HepG2 (cell line): ENCODE data around the gene USP27X. TPM values are rescaled to one million over a fixed set of nuclear protein-coding genes. Genes with fewer than 3 reads are reported as not detected.

Source experiments
- ASH2L ChIP-seq: fragments of 300-600, 200-600 bp; sonication (generic); IDR thresholded peaks from 2 replicates; pipeline ENCODE4 v1.7.0; 2017; ENCODE audit warnings: low read depth, mild to moderate bottlenecking, moderate library complexity, mixed read lengths, low read length; ENCODE audit not compliant: insufficient read length
- MYC ChIP-seq: sonication (generic); formaldehyde crosslinking; IDR thresholded peaks from 2 replicates; pipeline ENCODE4 v1.9.0; 2021; ENCODE audit warnings: missing genetic modification reagents, borderline replicate concordance
- MYNN ChIP-seq: sonication (generic); formaldehyde crosslinking; IDR thresholded peaks from 2 replicates; pipeline ENCODE4 v1.4.0; 2020; ENCODE audit warnings: mild to moderate bottlenecking, low read depth, missing genetic modification reagents
- REPIN1 ChIP-seq: sonication (generic); formaldehyde crosslinking; IDR thresholded peaks from 2 replicates; pipeline ENCODE4 v1.8.0; 2022; ENCODE audit warnings: missing genetic modification reagents, low read depth, mild to moderate bottlenecking, borderline replicate concordance
- RFXANK ChIP-seq: IDR thresholded peaks from 2 replicates; pipeline ENCODE4 v1.6.1; 2016
- SAFB2 ChIP-seq: sonication (generic); formaldehyde crosslinking; IDR thresholded peaks from 2 replicates; pipeline ENCODE4 v1.5.1; 2020; ENCODE audit warnings: missing genetic modification reagents, low read depth, mild to moderate bottlenecking, borderline replicate concordance
- SMC3 ChIP-seq: IDR thresholded peaks from 2 replicates; pipeline ENCODE4 v1.6.1; 2011; ENCODE audit warnings: low read length, improper control_type of control experiment
- ZNF121 ChIP-seq: sonication (generic); formaldehyde crosslinking; IDR thresholded peaks from 2 replicates; pipeline ENCODE4 v1.5.0; 2020; ENCODE audit warnings: mild to moderate bottlenecking, missing genetic modification reagents
- ZNF331 ChIP-seq: sonication (generic); formaldehyde crosslinking; IDR thresholded peaks from 2 replicates; pipeline ENCODE4 v1.4.0; 2020; ENCODE audit warnings: missing genetic modification reagents
- ZNF350 ChIP-seq: sonication (generic); formaldehyde crosslinking; IDR thresholded peaks from 2 replicates; pipeline ENCODE4 v1.4.0; 2020; ENCODE audit warnings: mild to moderate bottlenecking, low read depth, missing genetic modification reagents, borderline replicate concordance
- ZNF629 ChIP-seq: sonication (generic); formaldehyde crosslinking; conservative IDR thresholded peaks from 2 replicates; pipeline ENCODE4 v1.5.0; 2020; ENCODE audit warnings: missing genetic modification reagents
- ZNF672 ChIP-seq: sonication (generic); formaldehyde crosslinking; IDR thresholded peaks from 2 replicates; pipeline ENCODE4 v1.8.1; 2022; ENCODE audit warnings: missing genetic modification reagents
- ZNF775 ChIP-seq: sonication (generic); formaldehyde crosslinking; IDR thresholded peaks from 2 replicates; pipeline ENCODE4 v1.4.0; 2020; ENCODE audit warnings: missing genetic modification reagents, mild to moderate bottlenecking, moderate library complexity, borderline replicate concordance
- ZNF790 ChIP-seq: sonication (generic); formaldehyde crosslinking; IDR thresholded peaks from 2 replicates; pipeline ENCODE4 v1.8.0; 2022; ENCODE audit warnings: missing genetic modification reagents, mild to moderate bottlenecking, borderline replicate concordance
- ZSCAN12 ChIP-seq: sonication (generic); formaldehyde crosslinking; IDR thresholded peaks from 2 replicates; pipeline ENCODE4 v1.9.0; 2021; ENCODE audit warnings: mild to moderate bottlenecking, missing genetic modification reagents
- polyA plus RNA-seq, 8 experiments: library from polyadenylated mRNA; depleted of rRNA in 3 of 8; stranded (reverse) in 7 of 8; unstranded in 1 of 8; fragments of >200 nt; fragmentation: Illumina TruSeq in 4 of 8; extraction: Trizol in 4 of 8; gene quantifications; 2 replicates each; pipeline versions ENCODE4 v1.2.1 to v1.2.3, GENCODE V29; 2011 to 2016; ENCODE audit warnings: low read depth in 4 of 8, missing spikeins in 1 of 8, mixed read lengths in 1 of 8; ENCODE audit not compliant: insufficient read depth in 1 of 8
- total RNA-seq, 5 experiments: library from RNA; depleted of rRNA; stranded (reverse); fragments of >200 nt; fragmentation: Illumina TruSeq; extraction: Trizol; gene quantifications; 2 replicates each; pipeline ENCODE4 v1.2.3, GENCODE V29; 2016; ENCODE audit warnings: low read depth in 1 of 5
- TF ChIP-seq, protein P1 (sequence below): sonication (generic); formaldehyde crosslinking; IDR thresholded peaks from 2 replicates; pipeline ENCODE4 v1.4.0; 2020; ENCODE audit warnings: missing genetic modification reagents
- TF ChIP-seq, protein P2 (sequence below): sonication (generic); formaldehyde crosslinking; IDR thresholded peaks from 2 replicates; pipeline ENCODE4 v1.5.0; 2020; ENCODE audit warnings: missing genetic modification reagents
- TF ChIP-seq, protein P3 (sequence below): IDR thresholded peaks from 2 replicates; pipeline ENCODE4 v1.6.1; 2016; ENCODE audit warnings: mild to moderate bottlenecking
- TF ChIP-seq, protein P4 (sequence below): fragments of 450-650 bp; IDR thresholded peaks from 2 replicates; pipeline ENCODE4 v1.6.1; 2017; ENCODE audit warnings: mild to moderate bottlenecking
- TF ChIP-seq, protein P5 (sequence below): sonication (generic); formaldehyde crosslinking; conservative IDR thresholded peaks from 2 replicates; pipeline ENCODE4 v1.5.0; 2020; ENCODE audit warnings: missing genetic modification reagents
- TF ChIP-seq, protein P6 (sequence below): sonication (generic); formaldehyde crosslinking; IDR thresholded peaks from 2 replicates; pipeline ENCODE4 v1.8.1; 2023; ENCODE audit warnings: mild to moderate bottlenecking, missing genetic modification reagents

The USP27X gene
- total and polyA plus RNA-seq, 2 of the 13 experiments (the other 11 are each of a cell fraction or from before 2014, with no cell fraction given) = 7.2 to 9.7 TPM

DNA sequence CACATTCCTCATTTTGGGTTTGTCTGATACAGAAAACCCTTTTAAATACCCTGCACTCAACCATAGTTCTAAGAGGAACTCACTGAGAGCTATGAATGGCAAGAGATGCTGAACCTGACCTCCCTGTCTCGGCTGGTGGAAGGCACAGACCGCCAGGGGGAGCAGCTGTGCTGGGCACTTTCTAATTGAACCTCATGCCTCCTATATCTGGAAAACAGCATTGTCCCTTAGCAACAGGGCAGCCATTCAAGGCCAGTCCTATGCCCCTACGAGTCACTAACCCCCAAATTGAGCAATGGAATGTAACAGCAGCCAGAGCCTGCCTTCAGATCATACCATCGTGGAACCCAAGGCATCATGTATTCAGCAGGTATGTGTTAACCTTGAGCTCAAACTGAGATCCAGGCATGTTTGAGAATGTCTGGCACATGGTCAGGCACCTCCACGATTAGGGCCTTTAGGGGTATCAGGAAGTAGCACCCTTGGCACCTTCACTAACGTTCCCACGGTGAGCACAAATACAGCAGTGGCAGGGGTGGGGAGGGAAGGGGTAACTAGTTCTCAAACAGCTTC lies 5.1 kb downstream of the USP27X start (continued):
- TF ChIP-seq SAFB2 (CRISPR knock-in tag) = no peak
- TF ChIP-seq, protein P1, sequence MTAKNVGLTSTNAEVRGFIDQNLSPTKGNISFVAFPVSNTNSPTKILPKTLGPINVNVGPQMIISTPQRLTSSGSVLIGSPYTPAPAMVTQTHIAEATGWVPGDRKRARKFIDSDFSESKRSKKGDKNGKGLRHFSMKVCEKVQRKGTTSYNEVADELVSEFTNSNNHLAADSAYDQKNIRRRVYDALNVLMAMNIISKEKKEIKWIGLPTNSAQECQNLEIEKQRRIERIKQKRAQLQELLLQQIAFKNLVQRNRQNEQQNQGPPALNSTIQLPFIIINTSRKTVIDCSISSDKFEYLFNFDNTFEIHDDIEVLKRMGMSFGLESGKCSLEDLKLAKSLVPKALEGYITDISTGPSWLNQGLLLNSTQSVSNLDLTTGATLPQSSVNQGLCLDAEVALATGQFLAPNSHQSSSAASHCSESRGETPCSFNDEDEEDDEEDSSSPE (CRISPR knock-in tag) = no peak
- TF ChIP-seq ZNF775 (CRISPR knock-in tag) = no peak
- no peak for TF ChIP-seq RFXANK (CRISPR knock-in tag)
- TF ChIP-seq, protein P2, sequence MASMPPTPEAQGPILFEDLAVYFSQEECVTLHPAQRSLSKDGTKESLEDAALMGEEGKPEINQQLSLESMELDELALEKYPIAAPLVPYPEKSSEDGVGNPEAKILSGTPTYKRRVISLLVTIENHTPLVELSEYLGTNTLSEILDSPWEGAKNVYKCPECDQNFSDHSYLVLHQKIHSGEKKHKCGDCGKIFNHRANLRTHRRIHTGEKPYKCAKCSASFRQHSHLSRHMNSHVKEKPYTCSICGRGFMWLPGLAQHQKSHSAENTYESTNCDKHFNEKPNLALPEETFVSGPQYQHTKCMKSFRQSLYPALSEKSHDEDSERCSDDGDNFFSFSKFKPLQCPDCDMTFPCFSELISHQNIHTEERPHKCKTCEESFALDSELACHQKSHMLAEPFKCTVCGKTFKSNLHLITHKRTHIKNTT (CRISPR knock-in tag) = no peak
- TF ChIP-seq, protein P3, sequence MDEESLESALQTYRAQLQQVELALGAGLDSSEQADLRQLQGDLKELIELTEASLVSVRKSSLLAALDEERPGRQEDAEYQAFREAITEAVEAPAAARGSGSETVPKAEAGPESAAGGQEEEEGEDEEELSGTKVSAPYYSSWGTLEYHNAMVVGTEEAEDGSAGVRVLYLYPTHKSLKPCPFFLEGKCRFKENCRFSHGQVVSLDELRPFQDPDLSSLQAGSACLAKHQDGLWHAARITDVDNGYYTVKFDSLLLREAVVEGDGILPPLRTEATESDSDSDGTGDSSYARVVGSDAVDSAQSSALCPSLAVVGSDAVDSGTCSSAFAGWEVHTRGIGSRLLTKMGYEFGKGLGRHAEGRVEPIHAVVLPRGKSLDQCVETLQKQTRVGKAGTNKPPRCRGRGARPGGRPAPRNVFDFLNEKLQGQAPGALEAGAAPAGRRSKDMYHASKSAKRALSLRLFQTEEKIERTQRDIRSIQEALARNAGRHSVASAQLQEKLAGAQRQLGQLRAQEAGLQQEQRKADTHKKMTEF (CRISPR knock-in tag) = no peak
- TF ChIP-seq, protein P4, sequence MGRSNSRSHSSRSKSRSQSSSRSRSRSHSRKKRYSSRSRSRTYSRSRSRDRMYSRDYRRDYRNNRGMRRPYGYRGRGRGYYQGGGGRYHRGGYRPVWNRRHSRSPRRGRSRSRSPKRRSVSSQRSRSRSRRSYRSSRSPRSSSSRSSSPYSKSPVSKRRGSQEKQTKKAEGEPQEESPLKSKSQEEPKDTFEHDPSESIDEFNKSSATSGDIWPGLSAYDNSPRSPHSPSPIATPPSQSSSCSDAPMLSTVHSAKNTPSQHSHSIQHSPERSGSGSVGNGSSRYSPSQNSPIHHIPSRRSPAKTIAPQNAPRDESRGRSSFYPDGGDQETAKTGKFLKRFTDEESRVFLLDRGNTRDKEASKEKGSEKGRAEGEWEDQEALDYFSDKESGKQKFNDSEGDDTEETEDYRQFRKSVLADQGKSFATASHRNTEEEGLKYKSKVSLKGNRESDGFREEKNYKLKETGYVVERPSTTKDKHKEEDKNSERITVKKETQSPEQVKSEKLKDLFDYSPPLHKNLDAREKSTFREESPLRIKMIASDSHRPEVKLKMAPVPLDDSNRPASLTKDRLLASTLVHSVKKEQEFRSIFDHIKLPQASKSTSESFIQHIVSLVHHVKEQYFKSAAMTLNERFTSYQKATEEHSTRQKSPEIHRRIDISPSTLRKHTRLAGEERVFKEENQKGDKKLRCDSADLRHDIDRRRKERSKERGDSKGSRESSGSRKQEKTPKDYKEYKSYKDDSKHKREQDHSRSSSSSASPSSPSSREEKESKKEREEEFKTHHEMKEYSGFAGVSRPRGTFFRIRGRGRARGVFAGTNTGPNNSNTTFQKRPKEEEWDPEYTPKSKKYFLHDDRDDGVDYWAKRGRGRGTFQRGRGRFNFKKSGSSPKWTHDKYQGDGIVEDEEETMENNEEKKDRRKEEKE = no peak
- no peak for TF ChIP-seq ZSCAN12 (CRISPR knock-in tag)
- TF ChIP-seq ZNF350 = no peak
- TF ChIP-seq MYNN (CRISPR knock-in tag) = no peak
- TF ChIP-seq, protein P5, sequence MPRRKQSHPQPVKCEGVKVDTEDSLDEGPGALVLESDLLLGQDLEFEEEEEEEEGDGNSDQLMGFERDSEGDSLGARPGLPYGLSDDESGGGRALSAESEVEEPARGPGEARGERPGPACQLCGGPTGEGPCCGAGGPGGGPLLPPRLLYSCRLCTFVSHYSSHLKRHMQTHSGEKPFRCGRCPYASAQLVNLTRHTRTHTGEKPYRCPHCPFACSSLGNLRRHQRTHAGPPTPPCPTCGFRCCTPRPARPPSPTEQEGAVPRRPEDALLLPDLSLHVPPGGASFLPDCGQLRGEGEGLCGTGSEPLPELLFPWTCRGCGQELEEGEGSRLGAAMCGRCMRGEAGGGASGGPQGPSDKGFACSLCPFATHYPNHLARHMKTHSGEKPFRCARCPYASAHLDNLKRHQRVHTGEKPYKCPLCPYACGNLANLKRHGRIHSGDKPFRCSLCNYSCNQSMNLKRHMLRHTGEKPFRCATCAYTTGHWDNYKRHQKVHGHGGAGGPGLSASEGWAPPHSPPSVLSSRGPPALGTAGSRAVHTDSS (CRISPR knock-in tag) = no peak
- TF ChIP-seq ZNF790 = no peak
- no peak for TF ChIP-seq ZNF121
- no peak for TF ChIP-seq REPIN1 (CRISPR knock-in tag)
- TF ChIP-seq ZNF672 (CRISPR knock-in tag) = no peak
- no peak for TF ChIP-seq ZNF629
- TF ChIP-seq MYC (CRISPR knock-in tag) = no peak
- no peak for TF ChIP-seq ZNF331 (CRISPR knock-in tag)
- TF ChIP-seq ASH2L = no peak
- TF ChIP-seq SMC3 = peak; percentile 61; the same call in 1 of the 2 replicates
- TF ChIP-seq, protein P6, sequence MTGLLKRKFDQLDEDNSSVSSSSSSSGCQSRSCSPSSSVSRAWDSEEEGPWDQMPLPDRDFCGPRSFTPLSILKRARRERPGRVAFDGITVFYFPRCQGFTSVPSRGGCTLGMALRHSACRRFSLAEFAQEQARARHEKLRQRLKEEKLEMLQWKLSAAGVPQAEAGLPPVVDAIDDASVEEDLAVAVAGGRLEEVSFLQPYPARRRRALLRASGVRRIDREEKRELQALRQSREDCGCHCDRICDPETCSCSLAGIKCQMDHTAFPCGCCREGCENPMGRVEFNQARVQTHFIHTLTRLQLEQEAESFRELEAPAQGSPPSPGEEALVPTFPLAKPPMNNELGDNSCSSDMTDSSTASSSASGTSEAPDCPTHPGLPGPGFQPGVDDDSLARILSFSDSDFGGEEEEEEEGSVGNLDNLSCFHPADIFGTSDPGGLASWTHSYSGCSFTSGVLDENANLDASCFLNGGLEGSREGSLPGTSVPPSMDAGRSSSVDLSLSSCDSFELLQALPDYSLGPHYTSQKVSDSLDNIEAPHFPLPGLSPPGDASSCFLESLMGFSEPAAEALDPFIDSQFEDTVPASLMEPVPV (CRISPR knock-in tag) = no peak
